IMR-90 (cell line): ENCODE measurements around the gene DGKD. TPM values are rescaled to one million over a fixed set of nuclear protein-coding genes. Genes with fewer than 3 reads are reported as not detected.

Experiments
- ATAC-seq: fragments of 200-7000 bp; cut with Tn5 transposase; 2 replicates; pipeline ENCODE4 v1.9.1; 2020; ENCODE audit warnings: low read depth, mild to moderate bottlenecking, moderate library complexity
- BruUV-seq: library from RNA; stranded (reverse); fragments of 400-500 nt; replicated peaks from 2 replicates; lab custom pipeline; 2021; lab: Mats Ljungman, UMichigan
- CTCF ChIA-PET: fragments of 300-600 bp; formaldehyde crosslinking; extraction: SDS; loops from one replicate; lab custom pipeline; 2021; ENCODE audit warnings: antibody characterized with exemption; lab: Yijun Ruan, JAX
- POLR2A ChIA-PET: fragments of 300-600 bp; sonication (Branson Sonifier 250); formaldehyde crosslinking; loops from one replicate; lab custom pipeline; 2022; ENCODE audit warnings: antibody characterized with exemption; ENCODE audit not compliant: unreplicated experiment; lab: Charles Lee
- DNase-seq: peaks from one replicate; pipeline ENCODE4 v3.0.0; 2013
- H2AFZ ChIP-seq: replicated peaks from 2 replicates; pipeline ENCODE3; 2013; ENCODE audit warnings: low read length, mild to moderate bottlenecking; ENCODE audit not compliant: poor library complexity
- H2AK5ac ChIP-seq: 2 replicates; pipeline ENCODE4 v1.6.1; 2013; ENCODE audit warnings: low read depth, low read length, inconsistent platforms
- H2AK9ac ChIP-seq: replicated peaks from 2 replicates; pipeline ENCODE3; 2013; ENCODE audit warnings: mild to moderate bottlenecking, low read depth, low read length, moderate library complexity; ENCODE audit not compliant: poor library complexity
- H2BK120ac ChIP-seq: 2 replicates; pipeline ENCODE4 v1.6.1; 2013; ENCODE audit warnings: low read depth, low read length, inconsistent platforms
- H2BK15ac ChIP-seq: 3 replicates; pipeline ENCODE4 v1.6.1; 2013; ENCODE audit warnings: low read depth, low read length, inconsistent platforms
- H2BK20ac ChIP-seq: 2 replicates; pipeline ENCODE4 v1.6.1; 2013; ENCODE audit warnings: low read depth, mild to moderate bottlenecking, inconsistent platforms, low read length, moderate library complexity
- H2BK5ac ChIP-seq: 2 replicates; pipeline ENCODE4 v1.6.1; 2013; ENCODE audit warnings: mild to moderate bottlenecking, low read depth, low read length, inconsistent platforms; ENCODE audit not compliant: poor library complexity, severe bottlenecking
- H3K14ac ChIP-seq: replicated peaks from 2 replicates; pipeline ENCODE4 v1.6.1; 2013; ENCODE audit warnings: low read depth, low read length, inconsistent platforms
- H3K18ac ChIP-seq: 2 replicates; pipeline ENCODE4 v1.6.1; 2013; ENCODE audit warnings: low read depth, low read length, control low read depth
- H3K23ac ChIP-seq: 2 replicates; pipeline ENCODE4 v1.6.1; 2013; ENCODE audit warnings: low read depth, low read length, inconsistent platforms
- H3K27ac ChIP-seq: 2 replicates; pipeline ENCODE4 v1.5.1; 2013; ENCODE audit warnings: mild to moderate bottlenecking, control low read depth, low read length; ENCODE audit not compliant: insufficient read depth
- H3K27me3 ChIP-seq: 2 replicates; pipeline ENCODE4 v1.6.1; 2013; ENCODE audit warnings: low read length; ENCODE audit not compliant: control insufficient read depth, insufficient read depth
- H3K36me3 ChIP-seq: 2 replicates; pipeline ENCODE4 v1.6.1; 2013; ENCODE audit warnings: low read length, mixed read lengths; ENCODE audit not compliant: control insufficient read depth, insufficient read depth
- H3K4ac ChIP-seq: 2 replicates; pipeline ENCODE4 v1.6.1; 2013; ENCODE audit warnings: low read depth, low read length, inconsistent platforms
- H3K4me1 ChIP-seq: 2 replicates; pipeline ENCODE4 v1.6.1; 2013; ENCODE audit warnings: low read length, mixed read lengths; ENCODE audit not compliant: control insufficient read depth, insufficient read depth
- H3K4me2 ChIP-seq: 2 replicates; pipeline ENCODE4 v1.6.1; 2013; ENCODE audit warnings: low read depth, mild to moderate bottlenecking, control low read depth, low read length, moderate library complexity
- H3K4me3 ChIP-seq: 2 replicates; pipeline ENCODE4 v1.5.1; 2013; ENCODE audit warnings: low read depth, mild to moderate bottlenecking, control low read depth, low read length, moderate library complexity; ENCODE audit not compliant: insufficient read depth
- H3K56ac ChIP-seq: 2 replicates; pipeline ENCODE4 v1.6.1; 2013; ENCODE audit warnings: low read length, inconsistent platforms; ENCODE audit not compliant: insufficient read depth; ENCODE audit errors: extremely low read depth
- H3K79me1 ChIP-seq, 2 experiments: 2 replicates each; pipeline ENCODE4 v1.6.1; 2013; ENCODE audit warnings: low read length in 2 of 2, inconsistent platforms in 1 of 2, low read depth in 1 of 2
- H3K9ac ChIP-seq: 2 replicates; pipeline ENCODE4 v1.6.1; 2013; ENCODE audit warnings: low read depth, low read length, control low read depth
- H3K9me1 ChIP-seq: 2 replicates; pipeline ENCODE4 v1.6.1; 2013; ENCODE audit warnings: low read length, inconsistent platforms; ENCODE audit not compliant: insufficient read depth
- H3K9me3 ChIP-seq: 2 replicates; pipeline ENCODE4 v1.6.1; 2013; ENCODE audit warnings: low read length; ENCODE audit not compliant: control insufficient read depth, insufficient read depth
- H4K20me1 ChIP-seq: 2 replicates; pipeline ENCODE4 v1.6.1; 2013; ENCODE audit warnings: low read length, inconsistent platforms; ENCODE audit not compliant: insufficient read depth
- H4K5ac ChIP-seq: 2 replicates; pipeline ENCODE4 v1.6.1; 2013; ENCODE audit warnings: mild to moderate bottlenecking, low read depth, low read length, control low read depth
- H4K8ac ChIP-seq, 2 experiments: 2 replicates each; pipeline ENCODE4 v1.6.1; 2013; ENCODE audit warnings: low read depth in 2 of 2, low read length in 2 of 2, control low read depth in 1 of 2, inconsistent platforms in 1 of 2
- H4K91ac ChIP-seq: 2 replicates; pipeline ENCODE4 v1.6.1; 2013; ENCODE audit warnings: low read depth, low read length, inconsistent platforms; ENCODE audit not compliant: insufficient read depth
- BHLHE40 ChIP-seq: fragments of 150-350 bp; IDR thresholded peaks from 2 replicates; pipeline ENCODE4 v1.6.1; 2016; ENCODE audit warnings: mild to moderate bottlenecking, low read depth, low read length
- CEBPB ChIP-seq: IDR thresholded peaks from 2 replicates; pipeline ENCODE4 v1.6.1; 2012; ENCODE audit warnings: low read depth, low read length, improper control_type of control experiment
- CTCF ChIP-seq: conservative IDR thresholded peaks from 2 replicates; pipeline ENCODE4 v1.5.1; 2012; ENCODE audit warnings: mild to moderate bottlenecking, low read depth, low read length, improper control_type of control experiment
- FOS ChIP-seq: fragments of 150-350 bp; IDR thresholded peaks from 2 replicates; pipeline ENCODE4 v1.6.1; 2016; ENCODE audit warnings: low read depth, low read length
- MXI1 ChIP-seq: IDR thresholded peaks from 2 replicates; pipeline ENCODE4 v1.6.1; 2012; ENCODE audit warnings: low read depth, mild to moderate bottlenecking, low read length, moderate library complexity, borderline replicate concordance
- NFE2L2 ChIP-seq: fragments of 150-350 bp; IDR thresholded peaks from 2 replicates; pipeline ENCODE4 v1.6.1; 2016; ENCODE audit warnings: low read depth, mild to moderate bottlenecking, low read length
- RAD21 ChIP-seq: IDR thresholded peaks from 2 replicates; pipeline ENCODE4 v1.6.1; 2012; ENCODE audit warnings: low read length, improper control_type of control experiment
- RCOR1 ChIP-seq: IDR thresholded peaks from 2 replicates; pipeline ENCODE4 v1.6.1; 2012; ENCODE audit warnings: mild to moderate bottlenecking, low read length, improper control_type of control experiment; ENCODE audit not compliant: insufficient replicate concordance
- RFX5 ChIP-seq: IDR thresholded peaks from 2 replicates; pipeline ENCODE4 v1.8.0; 2012; ENCODE audit warnings: low read depth, mild to moderate bottlenecking, low read length, moderate library complexity
- SMC3 ChIP-seq: fragments of 150-350 bp; IDR thresholded peaks from 2 replicates; pipeline ENCODE4 v1.6.1; 2016; ENCODE audit warnings: low read depth, mild to moderate bottlenecking, antibody characterized with exemption, low read length, moderate library complexity
- USF2 ChIP-seq: fragments of 150-350 bp; IDR thresholded peaks from 2 replicates; pipeline ENCODE4 v1.6.1; 2017; ENCODE audit warnings: mild to moderate bottlenecking, antibody characterized with exemption, low read length, low read depth
- WGBS, 2 experiments: methylation state at CpG; one replicate each; pipeline versions ENCODE4 v1.1.5 to v1.1.7; 2013; ENCODE audit warnings: missing lambda C conversion rate in 2 of 2; ENCODE audit not compliant: insufficient read length in 1 of 2; ENCODE audit errors: extremely low coverage in 2 of 2; 5-methylcytosine and 5-hydroxymethylcytosine counted together
- dilution Hi-C: fragments of 300-500 bp; cut with HindIII; formaldehyde crosslinking; loops from one replicate; pipeline ENCODE4 v1.14.3; 2018; ENCODE audit warnings: low sequenced_read_pairs; ENCODE audit not compliant: unreplicated experiment
- in situ Hi-C: fragments of 300-500 bp; cut with MboI; formaldehyde crosslinking; loops from 3 replicates; pipeline ENCODE4 v1.14.3; 2019; ENCODE audit warnings: low sequenced_read_pairs, inconsistent platforms, mixed read lengths
- intact Hi-C: fragments of 100-400 bp; cut with micrococcal nuclease; formaldehyde crosslinking; loops from 2 replicates; pipeline ENCODE4 v1.10.0; 2022
- polyA plus RNA-seq, 3 experiments: library from polyadenylated mRNA; depleted of rRNA; stranded (reverse); fragments of >200 nt; gene quantifications; 2 replicates each; pipeline ENCODE4 v1.2.3, GENCODE V29; 2012; ENCODE audit warnings: low replicate concordance in 1 of 3
- total RNA-seq: library from RNA; depleted of rRNA; stranded (reverse); fragments of >200 nt; gene quantifications from 2 replicates; pipeline ENCODE4 v1.2.3, GENCODE V29; 2012

DGKD gene
- total and polyA plus RNA-seq, 2 of the 4 experiments (the other 2 are of a cell fraction): 6.5 to 10.1 TPM

GRCh38 chr2:233455491-233455890 lies 101.2 kb downstream of the DGKD start:
- POLR2A ChIA-PET: no interaction called here
- H3K23ac ChIP-seq: no peak overlapping the region
- no CpG with 5 or more reads among the region's 7 CpGs for WGBS, 2 experiments

More at GRCh38 chr2:233455491-233455890, 101.2 kb downstream of the DGKD start:
- no peak overlapping the region for H4K5ac ChIP-seq
- in situ Hi-C loops (loop anchor here (25.0 kb wide), 1 partner anchor 382 kb away; no protein-coding TSS in a partner anchor), intact Hi-C loops (no loop called here), dilution Hi-C loops (no loop called here)
- no peaks in the 10 kb centered on the region for H3K4me1 ChIP-seq
- ATAC-seq (no peak), DNase-seq (no peak)
- no peak overlapping the region for H2AK9ac ChIP-seq
- H4K20me1 ChIP-seq: no peaks in the 10 kb centered on the region
- peaks cover 45% of the 10 kb centered on the region for H3K36me3 ChIP-seq
- no peak overlapping the region for H2AK5ac ChIP-seq
- no peak overlapping the region for H2BK5ac ChIP-seq
- H4K91ac ChIP-seq: no peak overlapping the region
- TF ChIP-seq MXI1 (no peak), SMC3 (no peak), CTCF (no peak), FOS (no peak), USF2 (no peak), CEBPB (no peak), RAD21 (no peak), NFE2L2 (no peak), BHLHE40 (no peak), RFX5 (no peak), RCOR1 (no peak)
- no peak overlapping the region for H3K27ac ChIP-seq
- BruUV-seq: no TSS peak
- CTCF ChIA-PET: interaction anchor here (1.4 kb wide), 1 partner anchor 12 kb away, joined by 3 read pairs; no protein-coding TSS in a partner anchor
- no peak overlapping the region for H2AFZ ChIP-seq
- no peak overlapping the region for H3K18ac ChIP-seq
- no peak overlapping the region for H2BK20ac ChIP-seq
- no peak overlapping the region for H4K8ac ChIP-seq
- no peaks in the 10 kb centered on the region for H3K9me3 ChIP-seq
- H3K56ac ChIP-seq: no peak overlapping the region
- H2BK120ac ChIP-seq: no peak overlapping the region
- no peak overlapping the region for H3K9ac ChIP-seq
- no peak overlapping the region for H3K4ac ChIP-seq
- no peaks in the 10 kb centered on the region for H3K27me3 ChIP-seq
- no peak overlapping the region for H3K4me3 ChIP-seq
- no peaks in the 10 kb centered on the region for H3K79me1 ChIP-seq
- H2BK15ac ChIP-seq: no peak overlapping the region
- H3K14ac ChIP-seq: no peak overlapping the region
- peaks cover 4% of the 10 kb centered on the region; the same call in 1 of the 2 replicates for H3K9me1 ChIP-seq
- H3K4me2 ChIP-seq: no peak overlapping the region
